Stimulated activated CD4-positive, alpha-beta T cell treated with anti-CD3 and anti-CD28 coated beads, Interleukin-1b, Interleukin-23, amount 100 ng/mL, for 1 hour (primary cell): ENCODE measurements around the gene SH3GL1.
A peak's percentile ranks its signal among the peaks of the same experiment; 100 is the strongest.

ENCODE experiments used
- DNase-seq, 2 donors: peaks; one replicate each; pipeline ENCODE4 v3.0.0-alpha.2; 2020; ENCODE audit warnings: low read depth in 2 of 2

Gene SH3GL1, protein sequence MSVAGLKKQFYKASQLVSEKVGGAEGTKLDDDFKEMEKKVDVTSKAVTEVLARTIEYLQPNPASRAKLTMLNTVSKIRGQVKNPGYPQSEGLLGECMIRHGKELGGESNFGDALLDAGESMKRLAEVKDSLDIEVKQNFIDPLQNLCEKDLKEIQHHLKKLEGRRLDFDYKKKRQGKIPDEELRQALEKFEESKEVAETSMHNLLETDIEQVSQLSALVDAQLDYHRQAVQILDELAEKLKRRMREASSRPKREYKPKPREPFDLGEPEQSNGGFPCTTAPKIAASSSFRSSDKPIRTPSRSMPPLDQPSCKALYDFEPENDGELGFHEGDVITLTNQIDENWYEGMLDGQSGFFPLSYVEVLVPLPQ

DNA sequence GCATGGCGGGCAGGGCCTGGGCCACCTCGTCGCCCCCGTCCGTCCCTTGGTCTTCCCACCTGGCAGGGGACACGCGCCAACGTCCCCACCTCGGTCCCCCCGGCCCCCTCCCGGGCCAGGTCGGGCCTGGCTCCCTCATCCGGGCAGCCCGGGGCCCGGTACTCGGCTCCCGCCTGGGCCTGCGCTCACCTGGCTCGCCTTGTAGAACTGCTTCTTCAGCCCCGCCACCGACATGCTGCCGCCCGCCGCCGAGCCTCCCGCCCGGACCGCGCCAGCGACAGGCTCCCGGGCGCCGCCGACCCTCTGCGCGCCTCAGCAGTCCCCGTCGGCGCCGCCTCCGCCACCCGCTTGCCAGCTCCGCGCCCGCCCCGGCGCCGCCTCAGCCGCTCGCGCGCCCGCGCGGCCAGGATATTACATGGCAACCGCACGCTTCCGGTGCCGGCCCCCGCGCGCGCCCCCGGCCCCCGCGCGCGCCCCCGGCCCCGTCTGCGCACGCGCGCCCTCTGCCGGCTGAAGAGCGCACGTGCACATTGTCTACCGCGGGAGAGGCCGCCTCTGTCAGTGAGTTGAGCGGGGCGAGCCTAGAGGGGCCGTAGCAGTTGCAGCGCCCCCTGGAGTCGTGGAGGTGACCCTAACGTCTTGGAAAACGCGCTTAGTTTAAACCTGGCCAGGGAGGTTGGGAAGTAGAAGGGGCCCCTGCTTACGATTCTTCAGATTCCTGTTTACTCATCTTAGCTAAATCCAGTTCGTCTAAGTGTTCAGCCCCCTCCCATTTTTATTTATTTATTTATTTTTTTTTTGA is at the start of gene SH3GL1:
SH3GL1 (minus strand) TSS at position 413 of the 802 bp plus-strand sequence; CDS start at position 234, 179 bp downstream.
- DNase-seq, result peak; percentile 88 to 90

DNA sequence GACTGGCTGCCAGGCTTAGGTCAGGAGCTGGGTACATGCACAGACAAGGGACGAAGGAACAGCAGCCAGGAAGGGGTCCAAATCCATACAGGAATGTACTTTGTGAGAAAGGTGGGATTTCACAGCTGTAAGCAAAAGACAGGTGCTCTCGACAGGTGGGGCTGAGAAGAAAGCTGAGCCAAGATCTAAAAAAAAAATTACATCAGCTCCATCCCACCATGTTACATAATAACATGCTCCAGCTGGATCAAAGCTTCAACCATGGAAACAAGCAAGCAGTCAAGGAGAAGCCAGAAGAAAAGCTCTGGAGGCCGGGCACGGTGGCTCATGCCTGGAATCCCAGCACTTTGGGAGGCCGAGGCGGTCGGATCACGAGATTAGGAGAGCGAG is 49.3 kb upstream of the SH3GL1 start:
- no peak for DNase-seq

DNA sequence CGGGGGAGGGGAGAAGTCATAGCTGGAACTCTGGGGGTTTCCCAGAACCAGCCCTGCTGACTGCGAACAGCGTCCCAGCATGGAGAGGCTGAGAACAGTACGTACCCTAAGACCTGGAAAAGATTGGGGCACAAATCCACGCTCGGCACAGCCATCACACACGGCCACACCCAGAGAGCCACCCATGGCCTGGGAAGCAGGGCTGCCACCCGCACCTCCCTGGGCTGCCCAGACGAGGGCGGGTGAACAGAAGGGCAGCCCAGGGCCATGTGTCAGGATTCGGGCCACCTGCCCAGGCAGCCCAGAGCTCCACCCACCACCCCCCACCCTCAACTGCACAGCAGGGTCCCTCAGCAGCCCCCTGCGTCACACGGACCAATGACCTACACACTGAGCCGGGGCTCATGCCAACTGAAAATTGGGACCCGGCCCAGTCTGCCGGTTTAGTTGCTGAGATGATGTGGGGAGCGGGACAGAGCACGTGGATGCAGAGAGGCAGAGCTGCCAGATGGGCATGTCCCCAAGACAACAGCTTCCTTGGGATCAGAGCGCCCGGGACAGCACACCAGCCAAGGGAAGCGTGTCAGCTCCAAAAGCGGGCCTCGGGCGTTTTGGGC is 48.8 kb upstream of the SH3GL1 start:
- DNase-seq, result no peak

DNA sequence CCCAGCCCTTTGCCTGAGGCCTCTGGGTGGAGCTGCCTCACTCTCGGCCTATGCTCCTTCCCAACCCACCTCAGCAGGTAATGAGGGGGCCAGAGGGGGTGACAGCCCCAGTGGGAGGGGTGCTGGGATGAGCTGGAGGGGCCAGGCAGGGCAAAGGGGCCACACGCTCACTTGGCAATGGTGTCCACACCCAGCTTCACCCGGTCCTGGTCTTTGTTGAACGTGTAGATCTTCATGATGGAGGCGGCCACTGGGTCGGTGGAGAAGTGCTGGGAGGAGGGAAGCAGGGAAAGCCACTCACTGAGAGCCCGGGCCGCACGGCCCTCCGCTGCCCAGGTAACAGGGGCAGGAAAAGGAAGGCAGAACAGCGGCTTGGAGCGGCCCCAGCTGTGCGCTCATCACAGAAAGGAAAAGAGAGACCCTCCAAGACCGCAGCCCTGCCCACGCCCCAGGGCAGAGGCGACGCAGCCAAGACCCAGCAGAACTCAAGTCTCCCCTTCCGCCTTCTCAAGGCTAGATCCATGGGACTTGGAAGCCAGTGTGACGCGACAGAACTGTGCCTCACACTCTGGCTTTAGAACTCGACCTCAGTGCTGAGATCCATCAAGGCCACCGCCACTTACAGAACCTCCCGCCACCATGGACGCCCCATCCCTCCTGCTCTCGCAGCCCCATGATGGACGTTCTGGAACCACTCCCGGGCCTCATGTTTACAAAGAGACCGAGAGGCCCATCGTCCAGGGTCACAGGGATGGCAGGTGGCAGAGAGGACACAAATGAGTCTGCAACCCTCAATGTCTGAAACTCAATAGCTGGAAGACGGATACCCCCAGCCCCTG is 48.0 kb upstream of the SH3GL1 start:
- no peak for DNase-seq

DNA sequence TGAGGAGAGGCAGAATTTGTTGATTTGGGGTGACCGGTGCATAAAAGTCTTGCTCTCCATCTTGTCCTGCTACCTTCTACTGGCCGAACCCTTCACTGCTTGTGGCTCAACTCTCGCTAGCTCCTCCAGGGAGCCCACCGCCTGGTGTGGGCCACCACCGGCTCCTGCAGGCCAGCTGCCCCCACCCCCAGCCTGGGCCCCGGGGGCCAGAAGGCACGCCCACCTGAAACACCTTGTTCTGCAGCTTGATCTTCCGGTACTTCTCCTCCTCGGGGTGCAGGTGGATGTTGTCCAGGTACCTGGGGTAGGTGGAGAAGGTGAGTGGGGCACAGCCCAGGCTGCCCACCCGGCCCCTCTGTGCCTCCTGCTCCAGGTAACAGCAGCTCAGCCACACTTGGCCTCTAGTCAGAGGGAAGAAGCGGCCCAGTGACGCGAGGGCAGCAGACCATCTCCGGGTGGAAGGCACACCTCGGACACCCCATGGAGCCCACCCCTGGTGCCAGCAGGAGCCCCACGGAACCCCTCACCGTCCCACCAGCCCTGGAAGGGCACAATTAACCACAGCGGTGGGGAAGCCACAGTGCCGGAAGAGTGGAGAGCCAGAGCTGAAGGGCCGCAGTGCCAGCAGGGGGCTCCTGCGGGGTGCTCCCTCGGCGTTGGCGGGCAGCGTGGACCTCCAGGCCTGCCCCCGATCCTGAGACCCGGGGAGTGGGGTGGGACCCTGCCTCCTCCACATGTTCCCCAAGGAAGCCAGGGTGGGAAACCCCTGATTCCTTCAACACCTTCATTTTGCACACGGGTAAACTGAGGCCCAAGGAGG is 47.2 kb upstream of the SH3GL1 start:
- DNase-seq, result no peak

DNA sequence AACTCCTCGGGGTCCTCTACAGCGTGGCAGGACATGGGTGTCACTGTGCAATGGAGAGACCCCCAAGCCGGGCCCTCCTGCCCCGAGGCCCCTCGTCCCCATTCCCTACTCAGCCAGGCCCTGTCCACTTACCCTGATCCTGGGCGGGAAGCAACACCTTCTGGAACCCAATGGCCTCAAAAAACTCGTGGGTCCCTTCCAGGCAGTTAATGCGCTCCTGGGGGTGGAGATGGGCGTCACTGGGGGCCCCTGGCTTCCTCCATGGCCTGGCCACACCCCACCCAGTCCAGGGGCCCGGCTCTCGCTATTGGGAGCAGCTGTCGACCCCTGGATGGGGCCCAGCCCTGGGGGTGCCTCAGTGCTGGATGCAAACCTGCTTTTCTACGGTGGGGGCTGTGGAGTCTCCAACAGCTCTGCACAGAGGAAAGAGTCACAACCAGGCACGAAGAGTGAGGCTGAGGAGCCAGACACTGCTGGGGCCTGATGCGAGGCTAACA is 46.4 kb upstream of the SH3GL1 start:
- DNase-seq, result no peak

DNA sequence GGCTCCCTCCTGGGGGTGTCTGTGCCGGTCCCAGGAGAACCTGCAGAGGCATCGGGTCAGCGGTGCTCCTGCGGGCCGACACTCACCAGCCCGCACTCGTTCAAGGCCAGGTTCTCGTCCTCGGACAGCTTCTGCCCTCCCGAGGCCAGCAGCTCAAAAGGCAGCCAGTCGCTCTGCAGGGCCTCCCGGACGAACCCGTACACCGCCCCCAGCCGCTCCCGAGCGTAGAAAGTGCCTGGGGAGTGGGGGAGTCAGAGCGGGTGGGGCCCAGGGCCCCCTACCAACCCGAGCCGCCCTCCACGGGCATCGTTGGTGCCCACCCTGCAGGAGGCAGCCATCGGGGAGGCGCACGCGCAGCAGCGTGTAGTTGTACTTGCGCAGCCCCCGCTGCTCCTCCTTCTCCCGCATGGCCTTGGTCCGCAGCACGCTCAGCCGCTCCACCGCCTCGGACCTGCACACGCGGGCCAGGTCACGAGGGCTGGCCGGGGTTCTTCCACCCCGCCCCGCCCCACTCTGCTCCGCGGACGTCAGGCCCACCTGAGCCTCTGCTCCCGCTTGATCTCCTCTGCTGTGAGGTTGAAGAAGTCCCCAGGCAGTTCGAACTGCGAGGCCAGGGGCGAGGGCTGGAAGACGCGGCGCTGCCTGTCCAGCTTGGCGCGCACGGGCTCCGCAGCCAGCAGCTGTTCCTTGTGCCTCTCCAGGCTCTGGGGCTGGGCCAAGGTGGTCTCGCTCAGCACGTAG is 45.8 kb upstream of the SH3GL1 start:
- no peak for DNase-seq

DNA sequence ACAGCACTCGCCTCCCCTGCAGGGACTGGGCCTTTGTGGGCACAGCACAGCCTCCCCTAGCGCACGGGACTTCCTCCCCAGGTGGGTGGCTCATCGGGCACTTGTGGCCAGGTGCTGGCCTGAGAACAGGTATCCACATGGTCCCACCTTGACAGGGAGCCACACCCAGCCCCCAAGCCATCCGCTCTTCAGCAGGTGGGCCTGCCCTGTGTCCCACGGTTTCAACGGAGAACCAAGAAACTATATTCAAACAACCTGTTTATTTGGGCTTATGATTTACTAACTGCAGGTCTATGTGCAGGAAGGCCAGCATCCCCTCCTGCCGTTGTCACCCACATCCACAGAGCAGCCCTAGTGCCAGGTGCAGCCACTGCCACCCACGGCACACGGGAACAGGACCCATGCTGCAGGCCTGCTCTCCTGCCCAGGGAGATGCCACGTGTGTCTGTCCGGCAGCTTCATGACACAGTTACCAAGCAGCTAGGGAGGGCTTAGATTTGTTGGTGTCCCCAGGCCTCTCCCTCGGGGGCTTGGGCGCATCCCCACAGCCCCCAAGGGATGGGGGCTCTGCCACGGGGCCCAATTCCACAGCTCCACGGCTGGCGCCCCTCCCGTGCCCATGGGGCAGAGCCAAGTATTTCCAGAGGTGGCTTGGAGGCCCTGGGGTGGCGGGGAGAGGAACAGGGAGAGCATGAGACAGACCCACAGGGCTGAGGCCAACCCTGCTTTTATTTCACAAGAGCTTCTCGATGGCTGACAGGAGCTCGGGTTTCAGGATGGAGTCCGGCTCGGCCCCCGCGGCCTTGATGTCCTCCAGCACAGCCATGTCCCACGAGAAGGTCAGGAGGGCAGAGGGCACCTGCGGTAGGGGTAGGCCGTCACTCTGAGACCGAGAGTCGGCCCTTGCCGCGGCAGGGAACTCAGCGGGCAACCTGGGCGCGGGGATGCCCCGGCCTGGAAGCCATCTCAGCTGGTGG is 44.7 kb upstream of the SH3GL1 start:
- no peak for DNase-seq

DNA sequence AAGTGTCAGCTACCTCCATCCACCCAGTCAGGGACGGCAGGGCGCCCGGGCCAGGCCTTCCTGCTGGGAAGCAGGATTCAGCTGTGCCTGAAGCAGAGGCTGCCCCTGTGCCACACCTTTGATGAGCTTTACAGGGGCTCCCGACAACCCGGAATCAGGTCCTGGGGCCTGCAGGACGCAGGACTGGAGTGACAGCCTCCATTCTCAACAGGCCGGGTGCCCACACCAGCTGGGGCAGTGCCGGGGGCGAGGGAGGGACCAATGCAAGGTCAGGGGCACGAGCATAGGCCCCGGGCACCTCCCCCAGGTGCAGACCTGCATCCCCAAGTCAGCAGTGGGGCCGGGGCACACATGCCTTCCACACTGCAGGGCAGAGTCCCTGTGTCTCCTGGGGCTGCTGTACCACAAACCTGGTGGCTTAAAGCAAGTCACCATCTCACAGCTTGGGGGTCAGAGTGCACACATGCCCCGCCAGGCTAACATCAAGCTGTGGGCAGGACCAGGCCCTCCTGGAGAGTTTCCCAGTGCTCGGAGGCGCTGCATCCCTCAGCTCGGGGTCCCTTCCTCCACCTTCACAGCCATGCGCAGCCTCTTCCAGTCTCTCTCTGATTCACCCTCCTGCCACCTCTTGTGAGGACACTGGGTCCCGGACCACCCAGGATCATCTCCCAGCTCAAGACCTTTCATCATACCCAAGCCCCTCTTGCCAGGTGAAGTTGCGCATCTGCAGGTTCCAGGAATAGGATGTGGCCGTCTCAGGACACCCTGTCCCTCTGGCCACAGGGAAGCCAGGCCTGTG is 43.8 kb upstream of the SH3GL1 start:
- DNase-seq, result no peak

DNA sequence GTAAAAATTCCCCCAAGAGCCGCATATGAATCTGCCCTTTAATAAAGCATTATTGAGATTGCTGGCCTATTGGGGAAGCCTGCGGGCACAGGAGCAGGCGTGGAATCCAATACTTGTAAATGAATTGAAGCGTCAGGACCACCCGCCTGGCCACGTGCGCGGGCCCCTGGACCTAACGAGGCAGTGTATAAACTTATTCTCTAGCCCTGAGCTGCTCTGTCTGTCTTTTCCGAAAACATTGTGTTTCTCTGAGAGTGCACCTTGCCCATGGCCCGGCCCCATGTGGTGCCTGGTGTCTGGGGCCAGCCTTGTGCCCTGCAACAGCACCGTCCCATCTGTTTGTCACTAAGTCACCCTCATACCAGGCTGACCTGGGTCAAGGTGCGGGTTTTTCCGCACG is 42.8 kb upstream of the SH3GL1 start:
- DNase-seq, result no peak

DNA sequence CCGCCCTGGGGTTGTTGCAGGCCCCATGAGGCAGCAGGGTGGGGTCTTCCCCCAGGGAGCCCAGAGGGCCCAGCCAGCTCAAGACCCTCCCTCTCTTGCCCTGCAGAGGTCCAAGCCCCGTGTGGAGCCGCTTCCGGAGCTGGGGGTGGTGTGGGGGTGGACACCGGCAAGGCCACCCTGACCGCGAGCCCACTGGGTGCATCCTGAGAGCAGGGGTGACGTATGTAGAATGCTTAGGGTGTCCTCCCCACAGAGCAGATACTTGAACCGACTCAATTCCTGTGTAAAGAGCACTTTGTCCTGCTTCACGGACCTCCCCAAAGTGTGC is 42.4 kb upstream of the SH3GL1 start:
- no peak for DNase-seq

DNA sequence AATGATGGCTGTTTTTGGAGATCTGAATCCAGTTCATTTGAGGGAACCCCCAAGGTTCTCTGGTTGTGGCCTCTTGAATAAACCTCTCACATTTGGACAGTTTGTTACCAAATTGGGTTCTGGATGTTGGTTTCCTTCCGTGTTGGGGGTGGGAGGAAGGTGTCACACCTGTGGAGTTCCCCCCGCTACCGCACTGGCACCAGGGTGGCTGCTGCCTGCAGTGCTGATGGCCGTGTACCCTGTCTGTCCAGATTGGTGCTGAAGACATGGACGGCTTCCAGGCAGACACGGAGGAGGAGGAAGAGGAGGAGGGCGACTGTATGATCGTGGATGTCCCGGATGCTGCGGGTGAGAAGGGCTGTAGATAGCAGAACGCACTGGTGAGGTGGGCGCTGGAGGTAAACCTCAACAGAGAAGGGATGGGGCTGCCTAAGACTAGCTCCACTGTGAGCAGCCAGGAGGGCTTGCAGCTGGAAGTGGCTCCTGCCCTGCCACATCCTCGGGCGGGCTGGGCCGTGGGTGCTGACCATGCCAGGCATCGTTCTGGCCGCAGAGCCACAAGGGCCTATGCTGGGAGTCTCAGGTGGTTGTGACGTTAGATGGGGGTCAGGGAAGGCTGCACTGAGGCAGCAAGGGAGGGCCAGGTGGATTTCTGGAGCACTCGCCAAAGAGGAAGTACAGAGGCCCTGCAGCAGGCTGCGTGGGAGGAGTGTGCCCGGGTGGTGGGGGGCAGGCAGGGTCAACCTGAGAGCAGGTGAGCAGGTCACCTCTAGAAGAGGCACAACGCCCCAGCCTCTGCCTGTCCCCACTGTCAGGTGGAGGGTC is 41.9 kb upstream of the SH3GL1 start:
- no peak for DNase-seq

DNA sequence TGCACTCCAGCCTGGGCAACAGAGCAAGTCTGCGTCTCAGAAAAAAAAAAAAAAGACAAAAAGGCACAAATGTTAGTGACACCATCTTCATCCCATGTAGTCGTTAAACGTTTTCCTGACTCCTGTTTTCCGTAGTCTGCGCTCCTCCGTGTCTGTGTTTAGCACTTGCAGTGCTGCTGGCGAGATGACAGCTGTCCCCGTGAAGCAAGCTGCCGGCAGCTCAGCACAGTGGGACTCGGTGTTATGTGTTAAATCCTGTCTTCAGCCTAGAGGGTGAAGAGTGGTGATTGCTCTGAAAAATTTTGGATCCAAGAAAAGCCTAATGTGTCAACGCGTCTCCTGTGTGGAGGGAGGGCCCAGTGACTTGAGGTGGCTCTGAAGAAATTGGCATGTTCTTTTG is 38.9 kb upstream of the SH3GL1 start:
- no peak for DNase-seq

DNA sequence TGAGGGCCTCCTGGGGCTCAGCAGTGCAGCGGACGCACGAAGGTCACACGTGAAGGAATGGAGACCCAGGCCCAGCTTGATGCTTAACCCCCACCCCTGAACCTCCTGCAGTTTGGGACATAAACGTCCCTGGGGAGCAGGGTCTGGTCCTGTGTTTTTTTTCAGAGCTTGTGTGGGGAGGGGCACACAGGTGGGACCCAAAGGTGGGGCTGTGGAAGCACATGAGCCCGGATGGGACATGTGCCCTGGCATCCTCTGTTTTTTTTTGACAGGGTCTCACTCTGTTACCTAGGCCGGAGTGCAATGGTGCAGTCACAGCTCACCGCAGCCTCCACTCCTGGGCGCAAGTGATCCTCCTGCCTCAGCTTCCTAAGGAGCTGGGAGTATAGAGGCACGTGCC is 36.8 kb upstream of the SH3GL1 start:
- DNase-seq, result no peak

DNA sequence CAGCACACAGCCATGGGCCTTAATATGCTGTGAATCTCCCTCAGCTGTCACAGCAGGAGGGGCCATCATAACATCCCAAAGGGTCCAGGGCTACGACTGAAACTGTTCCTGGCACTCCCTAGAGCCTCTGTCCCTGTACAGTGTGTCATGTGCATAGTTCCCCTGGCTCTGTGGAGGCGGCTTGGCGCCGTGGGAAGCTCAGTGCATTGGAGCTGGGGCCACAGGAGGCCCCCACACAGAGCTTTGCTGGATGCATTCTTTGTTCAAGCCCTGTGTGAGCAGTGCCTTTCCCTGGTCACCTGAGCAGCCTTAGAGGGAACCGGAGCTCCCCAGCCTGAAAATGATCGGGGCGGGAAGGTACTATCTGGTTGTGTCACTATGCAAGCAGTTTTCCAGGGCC is 35.9 kb upstream of the SH3GL1 start:
- no peak for DNase-seq

DNA sequence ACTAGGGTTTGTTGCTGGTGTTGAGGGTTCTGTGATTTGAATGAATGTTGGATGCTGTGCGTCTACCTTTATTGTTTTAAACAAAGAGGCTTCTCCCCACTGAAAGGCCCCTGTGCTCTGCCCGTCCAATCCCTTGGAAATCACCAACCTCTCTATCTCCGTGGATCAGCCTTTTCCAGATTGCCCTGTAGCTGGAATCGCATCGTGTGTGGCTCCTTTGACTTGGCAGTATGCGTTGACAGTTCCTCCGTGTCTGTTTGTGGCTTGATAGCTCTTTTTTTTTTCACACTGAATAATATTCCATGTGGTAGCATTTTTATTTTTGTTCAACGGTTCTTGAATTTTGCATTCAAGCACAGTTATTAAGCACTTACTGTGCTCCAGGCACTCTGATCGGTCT is 34.0 kb upstream of the SH3GL1 start:
- no peak for DNase-seq

DNA sequence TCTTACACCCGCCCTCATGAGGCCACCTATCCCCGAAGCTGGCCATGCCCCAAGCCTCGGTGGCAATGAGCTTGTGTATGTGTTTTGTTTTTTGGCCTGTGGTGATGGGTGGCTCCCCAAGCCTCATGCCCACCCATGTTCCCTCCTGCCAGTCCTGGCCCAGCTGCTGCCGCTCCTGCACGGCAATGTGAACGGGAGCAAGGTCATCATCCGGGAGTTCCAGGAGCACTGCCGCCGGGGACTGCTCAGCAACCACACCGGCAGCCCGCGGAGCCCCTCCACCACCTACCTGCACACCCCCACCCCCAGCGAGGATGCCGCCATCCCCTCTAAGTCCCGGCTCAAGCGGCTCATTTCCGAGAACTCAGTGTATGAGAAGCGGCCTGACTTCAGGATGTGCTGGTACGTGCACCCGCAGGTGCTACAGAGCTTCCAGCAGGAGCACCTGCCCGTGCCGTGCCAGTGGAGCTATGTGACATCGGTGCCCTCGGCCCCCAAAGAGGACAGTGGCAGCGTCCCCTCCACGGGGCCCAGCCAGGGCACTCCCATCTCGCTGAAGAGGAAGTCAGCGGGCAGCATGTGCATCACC is 32.7 kb upstream of the SH3GL1 start:
- DNase-seq, result no peak
